Measurements from ENCODE around the gene HOXD13. TPM values are rescaled to one million over a fixed set of nuclear protein-coding genes. Genes with fewer than 3 reads are reported as not detected.

Gene HOXD13
- total RNA-seq, 2 experiments from 2014 or later, result not detected

GRCh38 chr2:176081837-176082524 lies 10.5 kb upstream of the HOXD13 start:
- Histone ChIP-seq H2AFZ (ENCODE audit: low read length) (no peak overlapping the region), H3K79me2 (ENCODE audit: insufficient read depth, low read depth, low read length) (no peaks in the 10 kb centered on the region), H3K27ac (ENCODE audit: low read depth, low read length, poor library complexity, severe bottlenecking) (no peak overlapping the region), H3K4me1 (ENCODE audit: insufficient read depth, low read length, poor library complexity, severe bottlenecking) (no peaks in the 10 kb centered on the region), H3K4me3 (ENCODE audit: low read depth, low read length, poor library complexity, severe bottlenecking) (no peak overlapping the region), H3K4me2 (ENCODE audit: low read length) (no peak overlapping the region), H3K36me3 (ENCODE audit: insufficient read depth, low read length) (no peaks in the 10 kb centered on the region), H3K9me2 (ENCODE audit: insufficient read depth, low read length) (no peaks in the 10 kb centered on the region), H3K9me3 (ENCODE audit: low read length) (no peaks in the 10 kb centered on the region), H4K20me1 (ENCODE audit: insufficient read depth, low read length) (no peaks in the 10 kb centered on the region)
- CTCF ChIA-PET (ENCODE audit: unreplicated experiment), result no interaction called here
- intact Hi-C loops (cut with micrococcal nuclease; ENCODE audit: unreplicated experiment), result no loop called here
- POLR2A ChIA-PET, result no interaction called here
- no peak for DNase-seq (ENCODE audit: low spot score)
- TF ChIP-seq, protein P1, sequence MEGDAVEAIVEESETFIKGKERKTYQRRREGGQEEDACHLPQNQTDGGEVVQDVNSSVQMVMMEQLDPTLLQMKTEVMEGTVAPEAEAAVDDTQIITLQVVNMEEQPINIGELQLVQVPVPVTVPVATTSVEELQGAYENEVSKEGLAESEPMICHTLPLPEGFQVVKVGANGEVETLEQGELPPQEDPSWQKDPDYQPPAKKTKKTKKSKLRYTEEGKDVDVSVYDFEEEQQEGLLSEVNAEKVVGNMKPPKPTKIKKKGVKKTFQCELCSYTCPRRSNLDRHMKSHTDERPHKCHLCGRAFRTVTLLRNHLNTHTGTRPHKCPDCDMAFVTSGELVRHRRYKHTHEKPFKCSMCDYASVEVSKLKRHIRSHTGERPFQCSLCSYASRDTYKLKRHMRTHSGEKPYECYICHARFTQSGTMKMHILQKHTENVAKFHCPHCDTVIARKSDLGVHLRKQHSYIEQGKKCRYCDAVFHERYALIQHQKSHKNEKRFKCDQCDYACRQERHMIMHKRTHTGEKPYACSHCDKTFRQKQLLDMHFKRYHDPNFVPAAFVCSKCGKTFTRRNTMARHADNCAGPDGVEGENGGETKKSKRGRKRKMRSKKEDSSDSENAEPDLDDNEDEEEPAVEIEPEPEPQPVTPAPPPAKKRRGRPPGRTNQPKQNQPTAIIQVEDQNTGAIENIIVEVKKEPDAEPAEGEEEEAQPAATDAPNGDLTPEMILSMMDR (conservative IDR thresholded peaks at IDR 0.05; ENCODE audit: low read length), result no peak
- no TSS peak for BruUV-seq (replicated peaks)

DNA sequence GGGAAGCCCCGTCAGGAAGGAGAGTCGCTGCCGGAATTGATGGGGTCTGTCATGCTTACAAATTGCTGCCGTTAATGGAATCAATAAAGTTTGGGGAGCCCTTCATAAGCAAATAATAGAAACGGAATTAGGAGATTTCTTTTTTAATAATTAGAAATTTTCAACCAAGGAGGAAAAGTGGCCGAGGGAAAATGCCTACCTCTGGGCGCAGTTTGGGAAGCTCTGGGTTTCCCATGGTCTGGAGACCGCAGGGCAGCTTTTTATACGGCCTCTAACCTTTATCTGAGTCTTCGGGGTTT lies 10.0 kb upstream of the HOXD13 start:
- Histone ChIP-seq H3K9me3 (ENCODE audit: low read length) (no peaks in the 10 kb centered on the region), H3K4me2 (ENCODE audit: low read length) (no peak overlapping the region), H3K36me3 (ENCODE audit: insufficient read depth, low read length) (no peaks in the 10 kb centered on the region), H3K27ac (ENCODE audit: low read depth, low read length, poor library complexity, severe bottlenecking) (no peak overlapping the region), H3K79me2 (ENCODE audit: insufficient read depth, low read depth, low read length) (no peaks in the 10 kb centered on the region), H2AFZ (ENCODE audit: low read length) (no peak overlapping the region), H3K4me1 (ENCODE audit: insufficient read depth, low read length, poor library complexity, severe bottlenecking) (no peaks in the 10 kb centered on the region), H3K9me2 (ENCODE audit: insufficient read depth, low read length) (no peaks in the 10 kb centered on the region), H3K4me3 (ENCODE audit: low read depth, low read length, poor library complexity, severe bottlenecking) (no peak overlapping the region), H4K20me1 (ENCODE audit: insufficient read depth, low read length) (no peaks in the 10 kb centered on the region)
- ChIA-PET POLR2A (no interaction called here), CTCF (ENCODE audit: unreplicated experiment) (interaction anchor here (0.6 kb wide), 1 partner anchor 59 kb away, joined by 3 read pairs; no protein-coding TSS in a partner anchor)
- no TSS peak for BruUV-seq (replicated peaks)
- no peak for TF ChIP-seq EZH2phosphoT487 (IDR thresholded peaks at IDR 0.05; ENCODE audit: borderline replicate concordance, low read depth, low read length)
- TF ChIP-seq, protein P1 (conservative IDR thresholded peaks at IDR 0.05; ENCODE audit: low read length), result no peak
- DNase-seq (ENCODE audit: low spot score), result no peak
- intact Hi-C loops (cut with micrococcal nuclease; ENCODE audit: unreplicated experiment), result no loop called here

GRCh38 chr2:176082824-176083751 lies 9.4 kb upstream of the HOXD13 start:
- no peaks in the 10 kb centered on the region for H4K20me1 ChIP-seq (ENCODE audit: insufficient read depth, low read length)
- H3K9me2 ChIP-seq (ENCODE audit: insufficient read depth, low read length), result no peaks in the 10 kb centered on the region
- no peak overlapping the region for H2AFZ ChIP-seq (ENCODE audit: low read length)
- H3K79me2 ChIP-seq (ENCODE audit: insufficient read depth, low read depth, low read length), result no peaks in the 10 kb centered on the region
- BruUV-seq (replicated peaks), result no TSS peak
- H3K36me3 ChIP-seq (ENCODE audit: insufficient read depth, low read length), result no peaks in the 10 kb centered on the region
- DNase-seq (ENCODE audit: low spot score), result no peak
- ChIA-PET CTCF (ENCODE audit: unreplicated experiment) (interaction anchor here (0.6 kb wide), 1 partner anchor 58 kb away, joined by 3 read pairs; no protein-coding TSS in a partner anchor), POLR2A (no interaction called here)
- H3K9me3 ChIP-seq (ENCODE audit: low read length), result no peaks in the 10 kb centered on the region
- H3K4me1 ChIP-seq (ENCODE audit: insufficient read depth, low read length, poor library complexity, severe bottlenecking), result no peaks in the 10 kb centered on the region
- intact Hi-C loops (cut with micrococcal nuclease; ENCODE audit: unreplicated experiment), result no loop called here
- no peak overlapping the region for H3K4me3 ChIP-seq (ENCODE audit: low read depth, low read length, poor library complexity, severe bottlenecking)
- no peak overlapping the region for H3K4me2 ChIP-seq (ENCODE audit: low read length)
- no peak for TF ChIP-seq EZH2phosphoT487 (IDR thresholded peaks at IDR 0.05; ENCODE audit: borderline replicate concordance, low read depth, low read length)
- TF ChIP-seq, protein P1 (conservative IDR thresholded peaks at IDR 0.05; ENCODE audit: low read length), result no peak
- no peak overlapping the region for H3K27ac ChIP-seq (ENCODE audit: low read depth, low read length, poor library complexity, severe bottlenecking)
